Lower leg skin (tissue), 3 donors: ENCODE measurements around the gene HOXD11.

ENCODE experiments used
- CTCF ChIP-seq, 3 donors: fragments of 450-650 bp; IDR thresholded peaks; one replicate each; pipeline ENCODE4 v1.5.1; 2016; ENCODE audit warnings: antibody characterized with exemption in 3 of 3, mild to moderate bottlenecking in 3 of 3, moderate library complexity in 2 of 3
- POLR2A ChIP-seq, 2 donors: fragments of 450-650 bp; IDR thresholded peaks; one replicate each; pipeline ENCODE4 v1.6.1; 2016 to 2017; ENCODE audit warnings: antibody characterized with exemption in 2 of 2, mild to moderate bottlenecking in 1 of 2, moderate library complexity in 1 of 2

DNA sequence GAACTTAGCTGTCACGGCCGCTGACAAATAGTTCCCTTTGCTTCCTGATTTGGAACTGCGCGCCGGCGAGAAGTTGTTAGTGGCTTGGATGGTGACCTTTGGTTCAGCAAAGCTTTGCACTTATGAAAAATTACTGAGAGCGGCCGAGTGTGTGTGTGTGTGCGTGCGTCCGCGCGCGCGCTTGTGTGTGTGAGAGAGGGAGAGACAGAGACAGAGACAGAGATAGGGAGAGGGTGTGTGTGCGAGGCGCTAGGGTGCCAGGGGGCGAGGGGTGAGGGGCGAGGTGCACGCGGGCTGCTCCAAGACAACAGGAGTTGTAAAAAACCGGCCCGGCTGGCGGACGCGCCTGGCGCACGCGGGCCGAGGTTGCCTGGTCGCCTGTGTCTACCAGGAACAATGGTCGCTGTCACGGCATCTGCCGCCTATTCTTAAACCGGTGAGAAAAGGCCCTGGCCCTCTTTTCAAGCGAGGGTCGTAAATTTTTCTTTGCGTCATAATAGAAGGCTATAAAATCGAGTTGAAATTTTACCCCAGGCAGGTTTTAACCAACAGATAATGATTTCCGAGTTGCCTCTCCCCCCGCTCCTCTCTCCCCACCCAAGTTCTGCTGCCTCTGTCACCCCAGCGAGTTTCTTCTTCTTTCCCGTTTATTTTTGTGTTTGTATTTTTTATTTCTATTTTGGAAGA is 50.6 kb downstream of the HOXD11 start:
- TF ChIP-seq CTCF (IDR thresholded peaks at IDR 0.05) (no peak), POLR2A (IDR thresholded peaks at IDR 0.05) (no peak)
